Astrocyte (in vitro differentiated cells and primary cell): ENCODE results near the gene CSGALNACT2. TPM values are rescaled to one million over a fixed set of nuclear protein-coding genes. Genes with fewer than 3 reads are reported as not detected.

Source experiments
- DNase-seq: peaks from one replicate; pipeline ENCODE4 v3.0.0-alpha.2; 2010; ENCODE audit warnings: low read depth
- FAIRE-seq: peaks from 2 replicates; lab custom pipeline; 2011; peaks lifted over from hg19 to GRCh38; lab: Jason Lieb, UNC
- H2AFZ ChIP-seq: 2 replicates; pipeline ENCODE4 v1.6.0; 2012; ENCODE audit warnings: low read depth, low read length, inconsistent platforms
- H3K27ac ChIP-seq: 2 replicates; pipeline ENCODE4 v1.5.1; 2011; ENCODE audit warnings: low read depth, low read length, inconsistent platforms
- H3K27me3 ChIP-seq: 2 replicates; pipeline ENCODE4 v1.6.0; 2011; ENCODE audit warnings: low read length, inconsistent platforms; ENCODE audit not compliant: insufficient read depth
- H3K36me3 ChIP-seq: 2 replicates; pipeline ENCODE4 v1.5.1; 2011; ENCODE audit warnings: low read length, inconsistent platforms; ENCODE audit not compliant: insufficient read depth
- H3K4me1 ChIP-seq: 2 replicates; pipeline ENCODE4 v1.5.1; 2011; ENCODE audit warnings: low read length, inconsistent platforms; ENCODE audit not compliant: insufficient read depth
- H3K4me2 ChIP-seq: 2 replicates; pipeline ENCODE4 v1.6.0; 2012; ENCODE audit warnings: low read length, inconsistent platforms
- H3K4me3 ChIP-seq: 2 replicates; pipeline ENCODE4 v1.5.1; 2011; ENCODE audit warnings: low read depth, mild to moderate bottlenecking, low read length, inconsistent platforms; ENCODE audit not compliant: insufficient read depth
- H3K79me2 ChIP-seq: 2 replicates; pipeline ENCODE4 v1.6.0; 2012; ENCODE audit warnings: mild to moderate bottlenecking, low read length, inconsistent platforms; ENCODE audit not compliant: insufficient read depth
- H3K9ac ChIP-seq: 2 replicates; pipeline ENCODE4 v1.6.0; 2012; ENCODE audit warnings: mild to moderate bottlenecking, low read length, inconsistent platforms
- H3K9me3 ChIP-seq: 2 replicates; pipeline ENCODE4 v1.5.1; 2012; ENCODE audit warnings: low read depth, mild to moderate bottlenecking, low read length, inconsistent platforms; ENCODE audit not compliant: insufficient read depth
- H4K20me1 ChIP-seq: 2 replicates; pipeline ENCODE4 v1.6.0; 2012; ENCODE audit warnings: low read length, inconsistent platforms; ENCODE audit not compliant: insufficient read depth
- H3K27ac Mint-ChIP-seq: one replicate; pipeline ENCODE4 v1.8.0; 2021; ENCODE audit warnings: mild to moderate bottlenecking, mixed read lengths; ENCODE audit not compliant: unreplicated experiment
- H3K27me3 Mint-ChIP-seq: one replicate; pipeline ENCODE4 v1.8.0; 2021; ENCODE audit warnings: low read depth, mixed read lengths; ENCODE audit not compliant: unreplicated experiment
- H3K36me3 Mint-ChIP-seq: one replicate; pipeline ENCODE4 v1.8.0; 2021; ENCODE audit warnings: low read depth, mixed read lengths; ENCODE audit not compliant: unreplicated experiment
- H3K4me1 Mint-ChIP-seq: one replicate; pipeline ENCODE4 v1.8.0; 2021; ENCODE audit warnings: low read depth, mixed read lengths; ENCODE audit not compliant: unreplicated experiment
- H3K4me3 Mint-ChIP-seq: one replicate; pipeline ENCODE4 v1.8.0; 2021; ENCODE audit warnings: mild to moderate bottlenecking, moderate library complexity, mixed read lengths; ENCODE audit not compliant: unreplicated experiment
- H3K9me3 Mint-ChIP-seq: one replicate; pipeline ENCODE4 v1.8.0; 2021; ENCODE audit warnings: mild to moderate bottlenecking, mixed read lengths; ENCODE audit not compliant: unreplicated experiment
- EZH2 ChIP-seq: IDR thresholded peaks from 2 replicates; pipeline ENCODE4 v1.6.1; 2012; ENCODE audit warnings: mild to moderate bottlenecking, low read length, inconsistent platforms; ENCODE audit not compliant: insufficient read depth
- total RNA-seq: library from RNA; stranded (reverse); gene quantifications from 2 replicates; pipeline ENCODE4 v1.2.1, GENCODE V29; 2021
- TF ChIP-seq, protein P1 (sequence below): IDR thresholded peaks from 2 replicates; pipeline ENCODE4 v1.5.1; 2011; ENCODE audit warnings: low read depth, mild to moderate bottlenecking, inconsistent platforms, low read length, moderate library complexity; ENCODE audit not compliant: insufficient read depth

CSGALNACT2 gene
- total RNA-seq, 1 donor from 2014 or later, result 28.5 TPM

GRCh38 chr10:43128958-43129706 is 9.1 kb upstream of the CSGALNACT2 start:
- Histone ChIP-seq H4K20me1 (no peaks in the 10 kb centered on the region), H3K36me3 (no peaks in the 10 kb centered on the region), H3K9ac (peak overlapping the region; percentile 33), H2AFZ (no peak overlapping the region), H3K4me2 (peak overlapping the region; percentile 60), H3K9me3 (no peaks in the 10 kb centered on the region), H3K27ac (peak overlapping the region; percentile 50), H3K79me2 (no peaks in the 10 kb centered on the region), H3K4me3 (no peak overlapping the region), H3K27me3 (peaks cover 12% of the 10 kb centered on the region), H3K4me1 (peaks cover 10% of the 10 kb centered on the region)
- TF ChIP-seq EZH2, result no peak
- TF ChIP-seq, protein P1, sequence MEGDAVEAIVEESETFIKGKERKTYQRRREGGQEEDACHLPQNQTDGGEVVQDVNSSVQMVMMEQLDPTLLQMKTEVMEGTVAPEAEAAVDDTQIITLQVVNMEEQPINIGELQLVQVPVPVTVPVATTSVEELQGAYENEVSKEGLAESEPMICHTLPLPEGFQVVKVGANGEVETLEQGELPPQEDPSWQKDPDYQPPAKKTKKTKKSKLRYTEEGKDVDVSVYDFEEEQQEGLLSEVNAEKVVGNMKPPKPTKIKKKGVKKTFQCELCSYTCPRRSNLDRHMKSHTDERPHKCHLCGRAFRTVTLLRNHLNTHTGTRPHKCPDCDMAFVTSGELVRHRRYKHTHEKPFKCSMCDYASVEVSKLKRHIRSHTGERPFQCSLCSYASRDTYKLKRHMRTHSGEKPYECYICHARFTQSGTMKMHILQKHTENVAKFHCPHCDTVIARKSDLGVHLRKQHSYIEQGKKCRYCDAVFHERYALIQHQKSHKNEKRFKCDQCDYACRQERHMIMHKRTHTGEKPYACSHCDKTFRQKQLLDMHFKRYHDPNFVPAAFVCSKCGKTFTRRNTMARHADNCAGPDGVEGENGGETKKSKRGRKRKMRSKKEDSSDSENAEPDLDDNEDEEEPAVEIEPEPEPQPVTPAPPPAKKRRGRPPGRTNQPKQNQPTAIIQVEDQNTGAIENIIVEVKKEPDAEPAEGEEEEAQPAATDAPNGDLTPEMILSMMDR, result no peak
- peak; percentile 98 for DNase-seq
- Mint-ChIP-seq H3K36me3 (no peaks in the 10 kb centered on the region), H3K4me3 (peak overlapping the region; percentile 12), H3K9me3 (no peaks in the 10 kb centered on the region), H3K4me1 (peaks cover 47% of the 10 kb centered on the region), H3K27ac (peak overlapping the region; percentile 95), H3K27me3 (no peaks in the 10 kb centered on the region)
- peak; percentile 93 for FAIRE-seq

GRCh38 chr10:43130770-43131171 is 7.5 kb upstream of the CSGALNACT2 start:
- peaks cover 8% of the 10 kb centered on the region for H3K27me3 ChIP-seq
- no peak overlapping the region for H3K27ac ChIP-seq
- H3K36me3 ChIP-seq, result no peaks in the 10 kb centered on the region
- no peaks in the 10 kb centered on the region for H3K9me3 ChIP-seq
- H3K4me2 ChIP-seq, result no peak overlapping the region
- FAIRE-seq (no peak), DNase-seq (no peak)
- no peaks in the 10 kb centered on the region for H3K9me3 Mint-ChIP-seq
- H3K36me3 Mint-ChIP-seq, result peaks cover 4% of the 10 kb centered on the region
- no peak overlapping the region for H2AFZ ChIP-seq
- TF ChIP-seq, protein P1, result no peak
- no peak for TF ChIP-seq EZH2
- H3K4me3 ChIP-seq, result no peak overlapping the region
- H3K4me1 ChIP-seq, result peaks cover 10% of the 10 kb centered on the region
- H3K79me2 ChIP-seq, result no peaks in the 10 kb centered on the region
- H3K9ac ChIP-seq, result no peak overlapping the region
- no peaks in the 10 kb centered on the region for H3K27me3 Mint-ChIP-seq
- no peaks in the 10 kb centered on the region for H4K20me1 ChIP-seq
- no peak overlapping the region for H3K4me3 Mint-ChIP-seq
- no peak overlapping the region for H3K27ac Mint-ChIP-seq
- H3K4me1 Mint-ChIP-seq, result peaks cover 47% of the 10 kb centered on the region

DNA sequence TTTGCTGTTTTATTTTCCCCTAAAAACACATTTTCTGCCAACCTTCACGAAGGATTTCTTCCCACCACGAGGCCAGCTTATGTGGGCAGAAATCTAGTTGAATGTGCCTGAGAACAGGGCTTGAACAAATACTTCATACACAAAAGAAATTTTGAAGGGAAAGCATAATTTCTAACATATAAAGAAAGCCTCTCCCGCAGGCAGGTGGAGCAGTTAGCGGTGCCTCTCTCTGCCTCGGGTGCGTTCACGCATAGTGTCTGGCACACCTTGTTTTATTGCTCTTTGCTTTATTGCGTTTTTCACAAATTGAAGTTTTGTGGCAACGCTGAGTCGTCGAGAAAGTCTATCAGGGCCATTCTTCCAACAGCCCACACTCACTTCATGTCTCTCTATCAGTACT is 7.0 kb upstream of the CSGALNACT2 start:
- no peaks in the 10 kb centered on the region for H4K20me1 ChIP-seq
- H3K79me2 ChIP-seq, result no peaks in the 10 kb centered on the region
- no peak for TF ChIP-seq EZH2
- TF ChIP-seq, protein P1, result no peak
- no peak for FAIRE-seq
- no peaks in the 10 kb centered on the region for H3K9me3 ChIP-seq
- no peak overlapping the region for H3K9ac ChIP-seq
- peaks cover 10% of the 10 kb centered on the region for H3K4me1 ChIP-seq
- Mint-ChIP-seq H3K27me3 (no peaks in the 10 kb centered on the region), H3K27ac (no peak overlapping the region), H3K9me3 (no peaks in the 10 kb centered on the region), H3K4me3 (no peak overlapping the region), H3K4me1 (peaks cover 52% of the 10 kb centered on the region), H3K36me3 (peaks cover 4% of the 10 kb centered on the region)
- H3K4me3 ChIP-seq, result no peak overlapping the region
- no peak overlapping the region for H2AFZ ChIP-seq
- no peak overlapping the region for H3K27ac ChIP-seq
- DNase-seq, result no peak
- H3K4me2 ChIP-seq, result no peak overlapping the region
- no peaks in the 10 kb centered on the region for H3K36me3 ChIP-seq
- H3K27me3 ChIP-seq, result peaks cover 8% of the 10 kb centered on the region
